A549 (cell line): Measurements from ENCODE around the gene CEP250. TPM values are rescaled to one million over a fixed set of nuclear protein-coding genes. Genes with fewer than 3 reads are reported as not detected.

Source experiments
- ATAC-seq, 2 experiments: fragments of 200-7000 bp in 1 of 2; fragments of >200 bp in 1 of 2; cut with Nextera tagmentation in 1 of 2; cut with Tn5 transposase in 1 of 2; 3 replicates each; pipeline versions ENCODE4 v1.8.0 to v1.9.1; 2018 to 2020; ENCODE audit warnings: mild to moderate bottlenecking in 1 of 2, moderate library complexity in 1 of 2
- CTCF ChIA-PET: fragments of 300-600 bp; sonication (Branson Sonifier 250); formaldehyde crosslinking; extraction: SDS; loops from one replicate; lab custom pipeline; 2021; ENCODE audit warnings: antibody characterized with exemption, inconsistent platforms; lab: Yijun Ruan, JAX
- POLR2A ChIA-PET: fragments of 350-600 bp; formaldehyde crosslinking; extraction: SDS; loops from one replicate; lab custom pipeline; 2021; ENCODE audit warnings: antibody characterized with exemption, inconsistent platforms; lab: Yijun Ruan, JAX
- DNase-seq, 2 experiments: peaks; one replicate each; pipeline versions ENCODE4 v3.0.0 to v3.0.0-alpha.2; 2011 to 2016; ENCODE audit warnings: low read depth in 1 of 2, low spot score in 1 of 2
- FAIRE-seq: peaks from 2 replicates; lab custom pipeline; 2011; peaks lifted over from hg19 to GRCh38; lab: Jason Lieb, UNC
- H3K27ac ChIP-seq, 2 experiments: fragments of >200 bp; sonication (Bioruptor Twin); formaldehyde crosslinking; 3 replicates each; pipeline ENCODE4 v1.5.1; 2016 to 2017
- H3K4me1 ChIP-seq: fragments of >200 bp; sonication (Bioruptor Twin); formaldehyde crosslinking; 3 replicates; pipeline ENCODE4 v1.6.1; 2016
- H3K4me2 ChIP-seq: fragments of >200 bp; sonication (Bioruptor Twin); formaldehyde crosslinking; 3 replicates; pipeline ENCODE4 v1.6.1; 2016
- H3K4me3 ChIP-seq: fragments of >200 bp; sonication (Bioruptor Twin); formaldehyde crosslinking; 3 replicates; pipeline ENCODE4 v1.5.1; 2016
- H3K9me3 ChIP-seq: fragments of >200 bp; sonication (Bioruptor Twin); formaldehyde crosslinking; 3 replicates; pipeline ENCODE4 v1.6.1; 2016
- BHLHE40 ChIP-seq: IDR thresholded peaks from 2 replicates; pipeline ENCODE4 v1.6.1; 2012; ENCODE audit warnings: low read depth, low read length, inconsistent platforms
- CBX8 ChIP-seq: fragments of 200-600 bp; sonication (generic); IDR thresholded peaks from 2 replicates; pipeline ENCODE4 v1.6.1; 2016
- CTCF ChIP-seq: fragments of >200 bp; sonication (Bioruptor Twin); formaldehyde crosslinking; IDR thresholded peaks from 3 replicates; pipeline ENCODE4 v1.5.1; 2016
- E2F6 ChIP-seq: IDR thresholded peaks from 2 replicates; pipeline ENCODE4 v1.6.1; 2012; ENCODE audit warnings: low read depth, borderline replicate concordance
- ESRRA ChIP-seq: fragments of 150-350 bp; IDR thresholded peaks from 2 replicates; pipeline ENCODE4 v1.6.1; 2014; ENCODE audit warnings: mild to moderate bottlenecking, low read length, borderline replicate concordance
- HMGXB4 ChIP-seq: fragments of 250-450 bp; sonication (Bioruptor Pico); IDR thresholded peaks from 2 replicates; pipeline ENCODE4 v1.5.0; 2021; ENCODE audit warnings: mild to moderate bottlenecking, moderate library complexity, borderline replicate concordance
- JUNB ChIP-seq: fragments of >200 bp; sonication (Bioruptor Twin); formaldehyde crosslinking; IDR thresholded peaks from 2 replicates; pipeline ENCODE4 v1.6.1; 2016
- NPAS2 ChIP-seq: fragments of 250-450 bp; sonication (Bioruptor Pico); IDR thresholded peaks from 2 replicates; pipeline ENCODE4 v1.8.0; 2022; ENCODE audit warnings: mild to moderate bottlenecking, moderate library complexity, borderline replicate concordance
- PHF8 ChIP-seq: fragments of 200-600 bp; sonication (generic); IDR thresholded peaks from 2 replicates; pipeline ENCODE4 v1.6.1; 2016; ENCODE audit warnings: low read depth, mild to moderate bottlenecking, antibody characterized with exemption, moderate library complexity, borderline replicate concordance
- RAD21 ChIP-seq, 2 experiments: fragments of >200 bp in 1 of 2; sonication (Bioruptor Twin) in 1 of 2; formaldehyde crosslinking in 1 of 2; IDR thresholded peaks in 1 of 2; conservative IDR thresholded peaks in 1 of 2; 2 replicates in 1 of 2; 3 replicates in 1 of 2; pipeline ENCODE4 v1.6.1; 2012 to 2018; ENCODE audit warnings: inconsistent platforms in 1 of 2
- RARB ChIP-seq: fragments of 250-450 bp; sonication (Bioruptor Pico); IDR thresholded peaks from 2 replicates; pipeline ENCODE4 v1.8.0; 2021; ENCODE audit warnings: mild to moderate bottlenecking, moderate library complexity
- RCOR1 ChIP-seq: fragments of 150-350 bp; IDR thresholded peaks from 2 replicates; pipeline ENCODE4 v1.6.1; 2014; ENCODE audit warnings: antibody characterized with exemption, low read length, low read depth
- SMC3 ChIP-seq: fragments of >200 bp; sonication (Bioruptor Twin); formaldehyde crosslinking; IDR thresholded peaks from 3 replicates; pipeline ENCODE4 v1.6.1; 2018; ENCODE audit warnings: inconsistent platforms
- SREBF2 ChIP-seq: fragments of 450-650 bp; IDR thresholded peaks from 2 replicates; pipeline ENCODE4 v1.6.1; 2014; ENCODE audit warnings: mild to moderate bottlenecking, moderate library complexity
- ZC3H11A ChIP-seq: fragments of 450-650 bp; IDR thresholded peaks from 2 replicates; pipeline ENCODE4 v1.6.1; 2014; ENCODE audit warnings: antibody characterized with exemption, mild to moderate bottlenecking
- ZFP36 ChIP-seq: fragments of 450-650 bp; IDR thresholded peaks from 2 replicates; pipeline ENCODE4 v1.6.1; 2014; ENCODE audit warnings: borderline replicate concordance; ENCODE audit not compliant: partially characterized antibody
- WGBS: methylation state at CpG from one replicate; pipeline ENCODE4 v1.1.6; 2017; ENCODE audit errors: missing lambda C conversion rate; 5-methylcytosine and 5-hydroxymethylcytosine counted together
- polyA plus RNA-seq, 4 experiments: library from polyadenylated mRNA; depleted of rRNA in 3 of 4; stranded (reverse); fragments of >200 nt; fragmentation: RNase III in 1 of 4; extraction: RNeasy Plus Mini Kit Qiagen cat#74134 plus additional on column Dnase treatment in 1 of 4; gene quantifications; 2 replicates in 3 of 4; 3 replicates in 1 of 4; pipeline ENCODE4 v1.2.3, GENCODE V29; 2011 to 2017
- TF ChIP-seq, protein P1 (sequence below): fragments of 200-600 bp; sonication (generic); IDR thresholded peaks from 2 replicates; pipeline ENCODE4 v1.6.1; 2016; ENCODE audit warnings: antibody characterized with exemption, mild to moderate bottlenecking, moderate library complexity
- TF ChIP-seq, protein P2 (sequence below): IDR thresholded peaks from 2 replicates; pipeline ENCODE4 v1.6.1; 2012

Gene CEP250
- polyA plus RNA-seq, 2 of the 4 experiments (the other 2 are of a cell fraction), result 13.8 to 19.6 TPM

GRCh38 chr20:35444226-35444625 lies 11.2 kb upstream of the CEP250 start:
- H3K4me1 ChIP-seq, result no peaks in the 10 kb centered on the region
- H3K4me2 ChIP-seq, result no peak overlapping the region
- no peak for DNase-seq
- CTCF ChIA-PET, result interaction anchor here (0.7 to 7.7 kb wide), 9 partner anchors 12 to 611 kb away, joined by 3 to 194 read pairs (median 3); no protein-coding TSS in a partner anchor
- FAIRE-seq, result no peak
- POLR2A ChIA-PET, result no interaction called here
- no peak for TF ChIP-seq HMGXB4 (CRISPR knock-in tag)
- no peak for TF ChIP-seq RARB (CRISPR knock-in tag)
- TF ChIP-seq BHLHE40, result no peak
- TF ChIP-seq SMC3, result no peak
- TF ChIP-seq NPAS2, result no peak
- WGBS, result 58% methylated on average over 2 of the region's 2 CpGs
- no peak overlapping the region for H3K27ac ChIP-seq
- no peaks in the 10 kb centered on the region for H3K9me3 ChIP-seq
- no peak for ATAC-seq
- no peak overlapping the region for H3K4me3 ChIP-seq

- 69% methylated on average over 11 of the region's 11 CpGs for WGBS
- Histone ChIP-seq H3K4me2 (peak overlapping the region; percentile 75), H3K4me1 (no peaks in the 10 kb centered on the region), H3K9me3 (no peaks in the 10 kb centered on the region), H3K27ac (peak overlapping the region; percentile 59 to 77; a peak in 4 of 6 replicates), H3K4me3 (peak overlapping the region; percentile 38; the same call in 2 of the 3 replicates)
- ATAC-seq (peak; percentile 55 to 64; a peak in 4 of 6 replicates), FAIRE-seq (no peak), DNase-seq (no peak)
- POLR2A ChIA-PET, result interaction anchor here (1.0 to 1.1 kb wide), 3 partner anchors 8 to 141 kb away, joined by 3 to 4 read pairs (median 4); partner anchors contain the start of gene UQCC1
- CTCF ChIA-PET, result interaction anchor here (0.7 to 7.7 kb wide), 25 partner anchors 9 to 301 kb away, joined by 3 to 194 read pairs (median 5); partner anchors contain the start of genes CEP250 and GDF5
- TF ChIP-seq ESRRA (no peak), E2F6 (no peak), ZC3H11A (no peak), BHLHE40 (no peak), CBX8 (no peak), PHF8 (no peak)
These were observed 8.9 kb upstream of the CEP250 start for GRCh38 chr20:35446356-35447078.

GRCh38 chr20:35447082-35447789 lies 8.2 kb upstream of the CEP250 start:
- no peak for TF ChIP-seq RCOR1
- no peak for TF ChIP-seq JUNB
- no peak for TF ChIP-seq ZC3H11A
- TF ChIP-seq SMC3, result peak; percentile 81
- TF ChIP-seq, protein P1, sequence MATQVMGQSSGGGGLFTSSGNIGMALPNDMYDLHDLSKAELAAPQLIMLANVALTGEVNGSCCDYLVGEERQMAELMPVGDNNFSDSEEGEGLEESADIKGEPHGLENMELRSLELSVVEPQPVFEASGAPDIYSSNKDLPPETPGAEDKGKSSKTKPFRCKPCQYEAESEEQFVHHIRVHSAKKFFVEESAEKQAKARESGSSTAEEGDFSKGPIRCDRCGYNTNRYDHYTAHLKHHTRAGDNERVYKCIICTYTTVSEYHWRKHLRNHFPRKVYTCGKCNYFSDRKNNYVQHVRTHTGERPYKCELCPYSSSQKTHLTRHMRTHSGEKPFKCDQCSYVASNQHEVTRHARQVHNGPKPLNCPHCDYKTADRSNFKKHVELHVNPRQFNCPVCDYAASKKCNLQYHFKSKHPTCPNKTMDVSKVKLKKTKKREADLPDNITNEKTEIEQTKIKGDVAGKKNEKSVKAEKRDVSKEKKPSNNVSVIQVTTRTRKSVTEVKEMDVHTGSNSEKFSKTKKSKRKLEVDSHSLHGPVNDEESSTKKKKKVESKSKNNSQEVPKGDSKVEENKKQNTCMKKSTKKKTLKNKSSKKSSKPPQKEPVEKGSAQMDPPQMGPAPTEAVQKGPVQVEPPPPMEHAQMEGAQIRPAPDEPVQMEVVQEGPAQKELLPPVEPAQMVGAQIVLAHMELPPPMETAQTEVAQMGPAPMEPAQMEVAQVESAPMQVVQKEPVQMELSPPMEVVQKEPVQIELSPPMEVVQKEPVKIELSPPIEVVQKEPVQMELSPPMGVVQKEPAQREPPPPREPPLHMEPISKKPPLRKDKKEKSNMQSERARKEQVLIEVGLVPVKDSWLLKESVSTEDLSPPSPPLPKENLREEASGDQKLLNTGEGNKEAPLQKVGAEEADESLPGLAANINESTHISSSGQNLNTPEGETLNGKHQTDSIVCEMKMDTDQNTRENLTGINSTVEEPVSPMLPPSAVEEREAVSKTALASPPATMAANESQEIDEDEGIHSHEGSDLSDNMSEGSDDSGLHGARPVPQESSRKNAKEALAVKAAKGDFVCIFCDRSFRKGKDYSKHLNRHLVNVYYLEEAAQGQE, result no peak
- peak; percentile 84 for TF ChIP-seq CTCF
- TF ChIP-seq SREBF2, result no peak
- no peak for TF ChIP-seq ZFP36
- peak; percentile 71 to 73 for TF ChIP-seq RAD21 (conservative IDR thresholded peaks at IDR 0.05 in 1 of 2, IDR thresholded peaks at IDR 0.05 in 1 of 2)
- TF ChIP-seq, protein P2, sequence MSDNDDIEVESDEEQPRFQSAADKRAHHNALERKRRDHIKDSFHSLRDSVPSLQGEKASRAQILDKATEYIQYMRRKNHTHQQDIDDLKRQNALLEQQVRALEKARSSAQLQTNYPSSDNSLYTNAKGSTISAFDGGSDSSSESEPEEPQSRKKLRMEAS, result peak; percentile 59
- no peak for TF ChIP-seq PHF8
- TF ChIP-seq, all 56 proteins: peak for 4
- peak overlapping the region; percentile 59 to 77 for H3K27ac ChIP-seq
- peak; percentile 95 for ATAC-seq
- FAIRE-seq, result no peak
- POLR2A ChIA-PET, result interaction anchor here (0.5 to 1.1 kb wide), 5 partner anchors 8 to 163 kb away, joined by 3 to 7 read pairs (median 4); partner anchors contain the start of genes EIF6 and UQCC1
- peak overlapping the region; percentile 38 for H3K4me3 ChIP-seq
- H3K9me3 ChIP-seq, result no peaks in the 10 kb centered on the region
- CTCF ChIA-PET, result interaction anchor here (0.6 to 7.7 kb wide), 41 partner anchors 9 to 347 kb away, joined by 3 to 194 read pairs (median 4); partner anchors contain the start of genes CEP250 and GDF5
- 1% methylated on average over 11 of the region's 11 CpGs for WGBS
- H3K4me2 ChIP-seq, result peak overlapping the region; percentile 75
- DNase-seq, result peak; percentile 77 to 86
- H3K4me1 ChIP-seq, result no peaks in the 10 kb centered on the region
